ENCODE measurements around the gene HERPUD2.

DNA sequence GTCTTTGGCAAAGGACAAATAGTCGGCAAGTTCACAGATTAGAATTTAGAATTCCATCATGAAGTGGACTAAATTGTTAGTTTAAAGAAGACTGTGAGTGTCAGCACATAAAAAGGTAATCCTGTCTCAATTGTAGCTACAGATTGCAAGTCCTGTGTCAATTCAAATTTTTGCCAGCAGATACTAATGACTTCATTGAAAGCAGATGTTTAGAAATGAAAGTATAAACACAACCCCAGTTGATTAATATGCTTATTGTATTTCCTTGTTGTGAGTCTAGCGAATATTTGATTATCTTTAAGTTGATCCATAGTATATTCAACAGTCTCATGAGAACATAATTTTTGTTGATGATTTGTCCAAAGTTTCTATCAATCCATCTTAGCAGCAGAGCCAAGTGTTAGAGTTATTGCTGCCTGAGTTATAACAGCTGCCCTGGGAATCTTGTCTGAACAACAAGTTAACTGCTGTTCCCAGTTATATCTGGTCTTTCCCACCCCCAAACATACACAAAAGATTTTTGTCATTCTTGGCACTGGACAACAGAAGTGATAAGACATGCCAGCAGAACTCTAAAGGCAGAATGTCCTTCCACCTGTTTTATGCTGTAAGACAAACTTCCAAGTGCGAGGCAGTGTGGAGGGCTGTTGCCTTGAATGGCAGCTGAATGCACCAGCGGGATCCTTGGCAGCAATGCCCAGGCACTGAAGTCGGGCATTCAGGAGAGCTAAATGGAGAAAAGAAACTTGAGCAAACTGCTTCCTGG lies 21.3 kb upstream of the HERPUD2 start:
- TF ChIP-seq CTCF (IDR thresholded peaks at IDR 0.05; ENCODE audit: insufficient read depth, low read length, poor library complexity, severe bottlenecking), result no peak
- no peak for TF ChIP-seq EZH2phosphoT487 (conservative IDR thresholded peaks at IDR 0.05; ENCODE audit: low read length)
